Measurements from ENCODE around the gene CISTR.
"Not testable (repeated sequence)": the region's sequence is repeated elsewhere in the genome, so short reads cannot be mapped to it uniquely, and the experiment has no call there.

Gene CISTR

GRCh38 chr12:53728206-53728605 lies 23.6 kb downstream of the CISTR start:
- DNase-seq (ENCODE audit: insufficient read length, low spot score): no peak
- TF ChIP-seq POLR2A (IDR thresholded peaks at IDR 0.05; ENCODE audit: low read depth, low read length): no peak
- no peak for TF ChIP-seq POU2F2 (IDR thresholded peaks at IDR 0.05; ENCODE audit: low read depth, low read length)
- no peak for TF ChIP-seq TAF1 (IDR thresholded peaks at IDR 0.05; ENCODE audit: low read depth, low read length)
- TF ChIP-seq PAX5 (IDR thresholded peaks at IDR 0.05; ENCODE audit: insufficient read depth, low read length, severe bottlenecking): no peak
- no peak for FAIRE-seq

GRCh38 chr12:53727310-53728041 lies 24.3 kb downstream of the CISTR start, which contains the start of gene CALCOCO1:
CALCOCO1 (minus strand) TSS chr12:53727452; CDS start chr12:53725242, 2,210 bp downstream.
- FAIRE-seq: peak; percentile 98
- DNase-seq (ENCODE audit: insufficient read length, low spot score): peak; percentile 92

GRCh38 chr12:53726946-53727309 lies 24.9 kb downstream of the CISTR start:
- no peak for TF ChIP-seq POLR2A (IDR thresholded peaks at IDR 0.05; ENCODE audit: low read depth, low read length)
- TF ChIP-seq POLR2AphosphoS5 (IDR thresholded peaks at IDR 0.05; ENCODE audit: low read depth, low read length): no peak
- TF ChIP-seq SPI1 (IDR thresholded peaks at IDR 0.05; ENCODE audit: low read depth, low read length): no peak
- TF ChIP-seq PAX5 (IDR thresholded peaks at IDR 0.05; ENCODE audit: insufficient read depth, low read length, severe bottlenecking): no peak
- TF ChIP-seq POU2F2 (IDR thresholded peaks at IDR 0.05; ENCODE audit: low read depth, low read length): no peak
- no peak for TF ChIP-seq TAF1 (IDR thresholded peaks at IDR 0.05; ENCODE audit: low read depth, low read length)
- FAIRE-seq (no peak), DNase-seq (ENCODE audit: insufficient read length, low spot score) (no peak)

More at GRCh38 chr12:53727310-53728041, 24.3 kb downstream of the CISTR start, which contains the start of gene CALCOCO1:
- peak; percentile 77 for TF ChIP-seq POU2F2 (IDR thresholded peaks at IDR 0.05; ENCODE audit: low read depth, low read length)
- peak; percentile 33; the same call in 1 of the 2 replicates for TF ChIP-seq POLR2AphosphoS5 (IDR thresholded peaks at IDR 0.05; ENCODE audit: low read depth, low read length)
- no peak for TF ChIP-seq PAX5 (IDR thresholded peaks at IDR 0.05; ENCODE audit: insufficient read depth, low read length, severe bottlenecking)

GRCh38 chr12:53726341-53726740 lies 25.4 kb downstream of the CISTR start:
- FAIRE-seq (peak; percentile 69), DNase-seq (ENCODE audit: insufficient read length, low spot score) (no peak)
- TF ChIP-seq POU2F2 (IDR thresholded peaks at IDR 0.05; ENCODE audit: low read depth, low read length): peak; percentile 35; the same call in 1 of the 2 replicates
- TF ChIP-seq PAX5 (IDR thresholded peaks at IDR 0.05; ENCODE audit: insufficient read depth, low read length, severe bottlenecking): no peak

GRCh38 chr12:53725824-53726223 lies 26.0 kb downstream of the CISTR start:
- DNase-seq (ENCODE audit: insufficient read length, low spot score): no peak
- TF ChIP-seq POLR2A (IDR thresholded peaks at IDR 0.05; ENCODE audit: low read depth, low read length) (no peak), POLR2AphosphoS5 (IDR thresholded peaks at IDR 0.05; ENCODE audit: low read depth, low read length) (no peak), TAF1 (IDR thresholded peaks at IDR 0.05; ENCODE audit: low read depth, low read length) (no peak), SPI1 (IDR thresholded peaks at IDR 0.05; ENCODE audit: low read depth, low read length) (no peak), PAX5 (IDR thresholded peaks at IDR 0.05; ENCODE audit: insufficient read depth, low read length, severe bottlenecking) (no peak), POU2F2 (IDR thresholded peaks at IDR 0.05; ENCODE audit: low read depth, low read length) (no peak)
- FAIRE-seq: no peak

GRCh38 chr12:53722450-53723041 lies 29.2 kb downstream of the CISTR start:
- TF ChIP-seq PAX5 (IDR thresholded peaks at IDR 0.05; ENCODE audit: insufficient read depth, low read length, severe bottlenecking) (no peak), POLR2A (IDR thresholded peaks at IDR 0.05; ENCODE audit: low read depth, low read length) (no peak), POU2F2 (IDR thresholded peaks at IDR 0.05; ENCODE audit: low read depth, low read length) (no peak), SPI1 (IDR thresholded peaks at IDR 0.05; ENCODE audit: low read depth, low read length) (no peak), POLR2AphosphoS5 (IDR thresholded peaks at IDR 0.05; ENCODE audit: low read depth, low read length) (no peak), TAF1 (IDR thresholded peaks at IDR 0.05; ENCODE audit: low read depth, low read length) (no peak)
- DNase-seq (ENCODE audit: insufficient read length, low spot score) (no peak), FAIRE-seq (no peak)

- FAIRE-seq (no peak), DNase-seq (ENCODE audit: insufficient read length, low spot score) (no peak)
- TF ChIP-seq POLR2A (IDR thresholded peaks at IDR 0.05; ENCODE audit: low read depth, low read length) (no peak), SPI1 (IDR thresholded peaks at IDR 0.05; ENCODE audit: low read depth, low read length) (no peak), PAX5 (IDR thresholded peaks at IDR 0.05; ENCODE audit: insufficient read depth, low read length, severe bottlenecking) (no peak), TAF1 (IDR thresholded peaks at IDR 0.05; ENCODE audit: low read depth, low read length) (no peak), POU2F2 (IDR thresholded peaks at IDR 0.05; ENCODE audit: low read depth, low read length) (no peak), POLR2AphosphoS5 (IDR thresholded peaks at IDR 0.05; ENCODE audit: low read depth, low read length) (no peak)
These were observed 30.8 kb downstream of the CISTR start for GRCh38 chr12:53720946-53721345.

- TF ChIP-seq PAX5 (IDR thresholded peaks at IDR 0.05; ENCODE audit: insufficient read depth, low read length, severe bottlenecking) (no peak), SPI1 (IDR thresholded peaks at IDR 0.05; ENCODE audit: low read depth, low read length) (no peak), POU2F2 (IDR thresholded peaks at IDR 0.05; ENCODE audit: low read depth, low read length) (no peak), TAF1 (IDR thresholded peaks at IDR 0.05; ENCODE audit: low read depth, low read length) (no peak), POLR2A (IDR thresholded peaks at IDR 0.05; ENCODE audit: low read depth, low read length) (no peak), POLR2AphosphoS5 (IDR thresholded peaks at IDR 0.05; ENCODE audit: low read depth, low read length) (no peak)
- FAIRE-seq (no peak), DNase-seq (ENCODE audit: insufficient read length, low spot score) (no peak)
These were observed 32.1 kb downstream of the CISTR start for GRCh38 chr12:53719649-53720048.

GRCh38 chr12:53718567-53718966 lies 33.2 kb downstream of the CISTR start:
- FAIRE-seq; DNase-seq (ENCODE audit: insufficient read length, low spot score): not testable (repeated sequence)

GRCh38 chr12:53717319-53717718 lies 34.5 kb downstream of the CISTR start:
- FAIRE-seq (no peak), DNase-seq (ENCODE audit: insufficient read length, low spot score) (no peak)
- no peak for TF ChIP-seq SPI1 (IDR thresholded peaks at IDR 0.05; ENCODE audit: low read depth, low read length)
- TF ChIP-seq POLR2A (IDR thresholded peaks at IDR 0.05; ENCODE audit: low read depth, low read length): no peak
- TF ChIP-seq PAX5 (IDR thresholded peaks at IDR 0.05; ENCODE audit: insufficient read depth, low read length, severe bottlenecking): no peak
- TF ChIP-seq TAF1 (IDR thresholded peaks at IDR 0.05; ENCODE audit: low read depth, low read length): no peak
- TF ChIP-seq POLR2AphosphoS5 (IDR thresholded peaks at IDR 0.05; ENCODE audit: low read depth, low read length): no peak
- no peak for TF ChIP-seq POU2F2 (IDR thresholded peaks at IDR 0.05; ENCODE audit: low read depth, low read length)

Data from GM12891 (cell line).